Heart left ventricle (tissue), 13 donors: ENCODE measurements around the gene TRAF4.

ENCODE experiments used
- POLR2A ChIP-seq, 2 donors: fragments of 450-650 bp; IDR thresholded peaks; one replicate each; pipeline ENCODE4 v1.6.1; 2017; ENCODE audit warnings: antibody characterized with exemption in 2 of 2, mild to moderate bottlenecking in 2 of 2, moderate library complexity in 2 of 2
- TF ChIP-seq, protein P1 (sequence below), 12 donors: fragments of 200-600 bp; sonication (generic) in 4 of 12; IDR thresholded peaks; one replicate each; pipeline versions ENCODE4 v1.5.0 to v1.8.0; 2018 to 2022; ENCODE audit warnings: antibody characterized with exemption in 12 of 12, mild to moderate bottlenecking in 5 of 12
- donor health status: ischemic (EF 13 %, LVEDD 7.1; RV severe dilation, severe dysfunction).
- donor health status: DM: no; HTN: yes; CAD: no.
- donor health status: DM: no; HTN: no; CAD: no.
- donor health status: ischemic (EF 25% LVEDD 6.9; RV normal size, moderate dysfunction).
- donor health status: ischemic (EF 25% LVEDD 5.7; RV mildly dilated, moderate dysfunction).
- donor health status: ischemic (EF 35%, LVEDD 5.7; RV mildly dilated, moderate dysfunction).
- donor health status: nonischemic (EF 11% LVEDD 7.7; RV severe dilation, severe dysfunction).
- donor health status: DM: yes; HTN: yes; CAD: no.
- donor health status: PGD.
- donor health status: ischemic (EF 29% LVEDD 5.4; RV normal size, mild dysfunction).
- donor health status: nonischemic (EF 23%, LVEDD 6.1; RV moderate dilation, normal function).

DNA sequence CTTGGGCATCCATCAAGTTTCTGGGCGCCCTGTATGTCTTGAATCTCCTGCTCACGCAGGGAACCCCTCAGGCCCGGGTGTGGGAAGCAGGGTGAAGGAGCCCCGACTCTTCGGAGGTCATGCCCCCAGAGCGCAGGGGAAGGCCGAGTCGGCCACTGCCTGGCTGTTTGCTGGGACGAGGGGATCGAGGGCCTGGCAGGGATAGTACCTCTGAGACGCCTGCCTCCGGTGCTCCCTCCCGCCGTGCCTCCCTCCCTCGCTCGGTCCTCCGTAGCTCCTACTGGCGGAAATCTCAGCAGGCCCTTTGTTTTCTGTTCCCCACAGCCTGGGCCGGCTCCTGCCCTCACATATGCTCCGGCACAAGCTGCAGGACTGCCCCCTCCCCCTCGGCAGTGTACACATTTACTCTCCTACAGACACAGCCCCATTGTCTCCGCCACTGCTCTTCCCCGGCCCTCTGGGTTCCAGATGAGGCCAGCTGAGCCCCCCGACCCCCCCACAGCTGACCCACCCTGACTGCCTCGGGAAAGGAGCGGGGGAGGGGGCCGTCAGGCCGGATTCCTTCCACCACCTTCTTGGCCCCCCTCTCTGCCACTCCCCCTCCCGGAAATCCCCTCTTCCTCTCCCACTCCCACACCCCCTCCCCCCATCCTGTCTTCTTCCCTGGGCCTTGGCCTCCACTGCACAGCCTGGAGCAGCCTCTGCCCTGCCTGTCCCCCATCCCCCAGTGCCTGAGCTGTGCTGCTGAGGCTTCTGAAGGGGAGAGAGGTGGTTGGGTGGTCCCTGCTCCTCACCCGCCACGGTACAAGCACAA lies 1.4 kb downstream of the TRAF4 start:
- TF ChIP-seq, protein P1, sequence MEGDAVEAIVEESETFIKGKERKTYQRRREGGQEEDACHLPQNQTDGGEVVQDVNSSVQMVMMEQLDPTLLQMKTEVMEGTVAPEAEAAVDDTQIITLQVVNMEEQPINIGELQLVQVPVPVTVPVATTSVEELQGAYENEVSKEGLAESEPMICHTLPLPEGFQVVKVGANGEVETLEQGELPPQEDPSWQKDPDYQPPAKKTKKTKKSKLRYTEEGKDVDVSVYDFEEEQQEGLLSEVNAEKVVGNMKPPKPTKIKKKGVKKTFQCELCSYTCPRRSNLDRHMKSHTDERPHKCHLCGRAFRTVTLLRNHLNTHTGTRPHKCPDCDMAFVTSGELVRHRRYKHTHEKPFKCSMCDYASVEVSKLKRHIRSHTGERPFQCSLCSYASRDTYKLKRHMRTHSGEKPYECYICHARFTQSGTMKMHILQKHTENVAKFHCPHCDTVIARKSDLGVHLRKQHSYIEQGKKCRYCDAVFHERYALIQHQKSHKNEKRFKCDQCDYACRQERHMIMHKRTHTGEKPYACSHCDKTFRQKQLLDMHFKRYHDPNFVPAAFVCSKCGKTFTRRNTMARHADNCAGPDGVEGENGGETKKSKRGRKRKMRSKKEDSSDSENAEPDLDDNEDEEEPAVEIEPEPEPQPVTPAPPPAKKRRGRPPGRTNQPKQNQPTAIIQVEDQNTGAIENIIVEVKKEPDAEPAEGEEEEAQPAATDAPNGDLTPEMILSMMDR (IDR thresholded peaks at IDR 0.05) = no peak
- TF ChIP-seq POLR2A (IDR thresholded peaks at IDR 0.05) = no peak
